ENCODE measurements around the gene UBE2V1.

UBE2V1 gene

GRCh38 chr20:50094522-50094921, 18.4 kb downstream of the UBE2V1 start:
- H3K4me3 ChIP-seq (ENCODE audit: low read depth, low read length): no peak overlapping the region
- TF ChIP-seq CTCF (IDR thresholded peaks at IDR 0.05; ENCODE audit: control insufficient read depth, extremely low read depth, insufficient read depth): no peak
- no peak for DNase-seq (ENCODE audit: low read depth)

GRCh38 chr20:50093240-50093639, 19.7 kb downstream of the UBE2V1 start:
- no peak for DNase-seq (ENCODE audit: low read depth)
- no peak overlapping the region for H3K4me3 ChIP-seq (ENCODE audit: low read depth, low read length)
- TF ChIP-seq CTCF (IDR thresholded peaks at IDR 0.05; ENCODE audit: control insufficient read depth, extremely low read depth, insufficient read depth): no peak

GRCh38 chr20:50092436-50092835, 20.5 kb downstream of the UBE2V1 start:
- H3K4me3 ChIP-seq (ENCODE audit: low read depth, low read length): no peak overlapping the region
- no peak for TF ChIP-seq CTCF (IDR thresholded peaks at IDR 0.05; ENCODE audit: control insufficient read depth, extremely low read depth, insufficient read depth)
- no peak for DNase-seq (ENCODE audit: low read depth)

- no peak for DNase-seq (ENCODE audit: low read depth)
- no peak overlapping the region for H3K4me3 ChIP-seq (ENCODE audit: low read depth, low read length)
- no peak for TF ChIP-seq CTCF (IDR thresholded peaks at IDR 0.05; ENCODE audit: control insufficient read depth, extremely low read depth, insufficient read depth)
Measured at GRCh38 chr20:50089787-50090177, 23.2 kb downstream of the UBE2V1 start.

- H3K4me3 ChIP-seq (ENCODE audit: low read depth, low read length): no peak overlapping the region
- no peak for TF ChIP-seq CTCF (IDR thresholded peaks at IDR 0.05; ENCODE audit: control insufficient read depth, extremely low read depth, insufficient read depth)
- DNase-seq (ENCODE audit: low read depth): no peak
Measured at GRCh38 chr20:50089140-50089786, 23.7 kb downstream of the UBE2V1 start.

- no peak for DNase-seq (ENCODE audit: low read depth)
- H3K4me3 ChIP-seq (ENCODE audit: low read depth, low read length): no peak overlapping the region
- TF ChIP-seq CTCF (IDR thresholded peaks at IDR 0.05; ENCODE audit: control insufficient read depth, extremely low read depth, insufficient read depth): no peak
Measured at GRCh38 chr20:50088022-50088421, 24.9 kb downstream of the UBE2V1 start.

Data from LNCaP clone FGC (cell line).